Hepatic stellate cell (primary cell): ENCODE data around the gene PHF21A.
"Not testable (repeated sequence)": the region's sequence is repeated elsewhere in the genome, so short reads cannot be mapped to it uniquely, and the experiment has no call there.

ENCODE experiments used
- DNase-seq: peaks from one replicate; pipeline ENCODE4 v3.0.0; 2011; ENCODE audit warnings: low spot score

The PHF21A gene

DNA sequence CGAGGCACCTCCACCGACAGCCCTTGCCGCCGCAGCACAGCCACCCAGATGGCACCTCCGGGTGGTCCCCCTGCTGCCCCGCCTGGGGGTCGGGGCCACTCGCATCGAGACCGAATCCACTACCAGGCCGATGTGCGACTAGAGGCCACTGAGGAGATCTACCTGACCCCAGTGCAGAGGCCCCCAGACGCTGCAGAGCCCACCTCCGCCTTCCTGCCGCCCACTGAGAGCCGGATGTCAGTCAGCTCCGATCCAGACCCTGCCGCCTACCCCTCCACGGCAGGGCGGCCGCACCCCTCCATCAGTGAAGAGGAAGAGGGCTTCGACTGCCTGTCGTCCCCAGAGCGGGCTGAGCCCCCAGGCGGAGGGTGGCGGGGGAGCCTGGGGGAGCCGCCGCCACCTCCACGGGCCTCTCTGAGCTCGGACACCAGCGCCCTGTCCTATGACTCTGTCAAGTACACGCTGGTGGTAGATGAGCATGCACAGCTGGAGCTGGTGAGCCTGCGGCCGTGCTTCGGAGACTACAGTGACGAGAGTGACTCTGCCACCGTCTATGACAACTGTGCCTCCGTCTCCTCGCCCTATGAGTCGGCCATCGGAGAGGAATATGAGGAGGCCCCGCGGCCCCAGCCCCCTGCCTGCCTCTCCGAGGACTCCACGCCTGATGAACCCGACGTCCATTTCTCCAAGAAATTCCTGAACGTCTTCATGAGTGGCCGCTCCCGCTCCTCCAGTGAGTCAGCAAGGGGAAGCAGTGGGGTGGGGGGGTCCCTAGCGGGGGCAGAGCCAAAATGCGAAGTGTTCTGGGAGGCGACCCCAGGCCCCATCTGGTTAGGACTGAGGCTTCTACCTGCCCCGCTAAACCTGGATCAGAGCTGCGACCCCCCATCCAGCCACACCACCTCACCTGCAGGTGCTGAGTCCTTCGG is 218.5 kb downstream of the PHF21A start:
- DNase-seq: no peak

DNA sequence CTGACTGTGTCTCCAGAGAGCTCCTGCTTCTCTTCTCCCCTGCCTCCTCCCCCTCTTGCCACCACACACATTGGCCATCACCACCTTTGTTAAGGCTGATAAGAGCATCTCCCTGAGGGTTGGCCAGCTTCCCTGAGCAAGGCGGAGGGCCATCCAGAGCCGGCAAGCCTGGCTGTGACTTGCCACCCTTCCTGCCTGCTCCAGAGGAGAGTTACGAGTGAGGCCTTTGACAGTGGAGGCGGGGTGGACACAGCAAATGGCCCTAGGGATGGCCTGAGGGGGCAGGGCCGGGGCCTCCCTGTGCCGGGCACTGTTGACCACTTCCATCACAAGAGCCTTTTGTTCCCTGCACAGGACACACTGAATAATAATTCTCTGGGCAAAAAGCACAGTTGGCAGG is 219.6 kb downstream of the PHF21A start:
- DNase-seq: no peak

DNA sequence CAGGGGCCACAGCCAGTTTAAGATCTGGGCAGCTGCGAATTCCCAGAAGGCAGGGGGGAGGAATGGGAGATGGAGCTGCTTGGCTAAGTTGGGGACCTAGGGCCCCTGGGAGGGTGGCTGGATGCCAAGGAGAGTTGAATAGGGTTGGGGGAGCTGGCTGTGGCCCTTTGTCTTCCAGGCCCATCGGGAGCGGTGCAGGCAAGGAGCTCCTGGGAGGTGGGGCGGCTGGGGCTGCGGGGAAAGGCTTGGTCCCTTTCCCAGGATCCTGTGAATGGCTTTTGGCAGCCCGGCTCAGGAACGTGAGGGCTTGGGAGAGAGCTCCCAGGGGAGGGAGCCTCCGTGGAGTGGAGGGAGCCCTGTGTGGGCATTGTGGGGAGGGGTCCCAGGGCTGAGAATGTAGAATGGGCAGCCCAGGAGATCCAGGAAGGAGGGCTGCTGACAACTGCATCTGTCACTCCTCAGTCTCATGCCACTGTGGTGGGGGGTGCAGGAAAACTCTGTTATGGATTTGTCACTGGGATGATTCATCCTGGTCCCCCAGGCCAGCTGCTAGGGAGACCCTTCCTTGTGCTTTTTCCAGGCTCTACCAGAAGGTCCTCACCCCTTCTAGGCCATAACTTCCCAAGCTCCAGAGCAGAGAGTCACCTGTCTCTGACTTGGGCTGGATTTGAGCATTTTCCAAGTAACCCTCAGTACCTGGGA is 220.2 kb downstream of the PHF21A start:
- DNase-seq: no peak

DNA sequence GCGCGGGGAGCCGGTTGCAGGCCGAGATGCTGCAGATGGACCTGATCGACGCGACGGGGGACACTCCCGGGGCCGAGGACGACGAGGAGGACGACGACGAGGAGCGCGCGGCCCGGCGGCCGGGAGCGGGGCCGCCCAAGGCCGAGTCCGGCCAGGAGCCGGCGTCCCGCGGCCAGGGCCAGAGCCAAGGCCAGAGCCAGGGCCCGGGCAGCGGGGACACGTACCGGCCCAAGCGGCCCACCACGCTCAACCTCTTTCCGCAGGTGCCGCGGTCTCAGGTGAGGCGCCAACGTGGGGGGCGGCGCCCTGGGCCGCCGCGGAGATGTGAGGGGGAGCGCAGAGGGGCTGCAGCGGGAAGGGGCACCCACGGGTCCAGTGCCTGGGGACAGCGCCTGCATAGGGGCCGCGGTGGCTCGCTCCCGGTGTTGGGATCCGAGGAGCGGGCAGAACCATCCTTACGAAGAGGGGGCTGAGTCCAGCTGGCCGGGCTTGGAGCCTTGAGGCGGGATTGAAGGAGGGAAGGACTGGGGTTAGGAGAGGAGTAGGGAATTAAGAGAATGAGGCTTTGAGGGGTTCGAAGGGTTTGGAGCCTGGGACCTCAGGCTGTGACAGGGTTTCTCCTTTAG is 221.0 kb downstream of the PHF21A start:
- DNase-seq: not testable (repeated sequence)

DNA sequence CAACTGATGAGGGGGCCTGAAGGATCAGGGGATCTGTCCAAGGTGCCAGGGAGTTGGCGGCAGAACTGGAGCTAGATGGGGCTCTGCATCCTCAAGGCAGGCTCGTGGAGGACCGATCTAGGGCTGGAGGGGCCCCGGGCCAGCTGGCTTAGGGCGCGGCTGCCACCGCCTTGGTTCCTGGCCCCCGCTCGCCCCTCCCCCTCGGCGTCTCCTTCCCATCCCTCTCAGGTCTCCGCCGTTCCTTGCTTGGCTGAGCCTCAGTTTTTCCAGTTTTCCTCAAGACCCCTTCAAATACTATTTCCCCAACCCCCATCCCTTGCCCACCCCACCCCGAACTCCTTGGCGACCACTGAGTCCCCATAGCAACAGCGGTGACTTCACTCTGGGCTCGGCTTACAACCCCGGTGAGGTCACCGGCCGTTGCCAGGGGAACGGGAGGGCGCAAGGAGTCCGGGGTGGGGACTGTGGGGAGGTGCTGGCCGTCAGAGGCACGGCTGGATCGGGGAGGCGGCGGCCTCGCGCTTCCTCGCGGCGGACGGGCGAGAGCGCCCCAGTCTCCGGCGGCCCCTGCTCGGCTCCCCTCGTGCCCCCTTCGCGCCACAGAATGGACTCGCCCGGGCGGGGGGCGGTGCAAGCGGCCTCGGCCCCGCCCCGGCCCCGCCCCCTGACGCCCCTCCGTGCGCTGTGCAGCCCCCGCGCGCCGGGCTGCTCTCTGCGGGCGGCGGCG is 221.6 kb downstream of the PHF21A start:
- DNase-seq: peak; percentile 98

DNA sequence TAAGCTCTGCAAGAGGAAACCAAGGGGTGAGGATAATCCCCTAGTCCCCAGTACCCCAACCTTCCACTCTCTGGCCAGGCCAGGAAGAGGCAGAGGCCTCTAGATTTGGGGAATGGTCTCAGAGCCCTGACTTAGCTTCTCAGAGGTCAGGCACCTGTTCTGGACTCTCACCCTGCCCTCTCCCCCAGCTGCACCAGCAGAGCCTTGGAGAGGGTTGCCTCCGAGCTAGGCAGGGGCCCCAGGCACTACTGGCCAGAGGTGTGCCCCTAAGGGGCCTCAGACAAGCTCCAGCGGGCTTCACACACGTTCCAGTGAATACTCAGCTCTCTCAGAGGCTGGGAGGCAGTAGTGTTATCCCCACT is 222.2 kb downstream of the PHF21A start:
- no peak for DNase-seq

DNA sequence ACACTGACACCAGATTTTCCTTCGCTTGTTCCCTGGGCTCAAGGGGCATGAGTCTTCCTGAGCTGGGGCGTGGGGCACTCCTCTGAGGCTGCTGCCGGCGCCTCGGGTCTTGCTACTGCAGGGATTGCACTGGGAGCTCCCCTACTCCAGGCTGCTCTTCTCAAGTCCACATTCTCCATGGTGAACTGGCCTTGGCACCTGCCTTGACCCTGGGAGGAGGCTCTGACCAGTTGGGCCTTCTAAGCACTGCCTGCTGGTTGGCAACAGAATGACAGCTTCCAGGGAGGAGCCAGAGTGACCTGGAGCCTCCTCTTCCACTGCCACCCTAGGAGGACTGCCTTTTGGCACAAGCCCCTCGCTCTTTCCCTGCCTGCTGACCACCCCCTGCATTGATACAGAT is 223.7 kb downstream of the PHF21A start:
- DNase-seq: no peak

DNA sequence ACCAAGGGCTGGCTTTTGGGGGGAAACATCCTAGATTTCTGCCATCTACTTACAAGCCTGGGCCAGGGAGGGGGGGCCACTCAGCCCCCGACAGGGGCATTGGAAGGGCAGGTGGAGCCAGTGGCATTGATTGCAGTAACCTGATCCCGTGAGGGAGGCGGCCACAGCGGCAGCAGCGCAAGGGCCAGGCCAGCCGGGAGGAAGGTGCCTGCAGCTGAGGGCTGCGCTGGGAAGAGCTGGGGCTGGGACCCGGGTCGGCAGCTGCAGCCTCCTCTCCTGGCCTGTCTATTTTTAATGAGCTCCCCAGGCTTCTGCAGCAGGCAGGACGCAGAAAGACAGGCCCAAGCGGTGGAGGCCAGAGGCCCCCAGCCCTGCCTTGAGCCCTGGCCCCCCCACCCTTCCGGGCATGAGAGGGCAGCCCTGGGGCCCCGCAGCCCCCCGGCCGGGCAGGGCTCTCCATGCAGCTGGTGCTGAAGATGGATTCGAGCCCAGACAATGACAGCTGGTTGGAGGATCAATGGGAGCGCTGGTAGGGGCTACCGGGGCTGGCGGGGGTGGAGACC is 224.8 kb downstream of the PHF21A start:
- no peak for DNase-seq

DNA sequence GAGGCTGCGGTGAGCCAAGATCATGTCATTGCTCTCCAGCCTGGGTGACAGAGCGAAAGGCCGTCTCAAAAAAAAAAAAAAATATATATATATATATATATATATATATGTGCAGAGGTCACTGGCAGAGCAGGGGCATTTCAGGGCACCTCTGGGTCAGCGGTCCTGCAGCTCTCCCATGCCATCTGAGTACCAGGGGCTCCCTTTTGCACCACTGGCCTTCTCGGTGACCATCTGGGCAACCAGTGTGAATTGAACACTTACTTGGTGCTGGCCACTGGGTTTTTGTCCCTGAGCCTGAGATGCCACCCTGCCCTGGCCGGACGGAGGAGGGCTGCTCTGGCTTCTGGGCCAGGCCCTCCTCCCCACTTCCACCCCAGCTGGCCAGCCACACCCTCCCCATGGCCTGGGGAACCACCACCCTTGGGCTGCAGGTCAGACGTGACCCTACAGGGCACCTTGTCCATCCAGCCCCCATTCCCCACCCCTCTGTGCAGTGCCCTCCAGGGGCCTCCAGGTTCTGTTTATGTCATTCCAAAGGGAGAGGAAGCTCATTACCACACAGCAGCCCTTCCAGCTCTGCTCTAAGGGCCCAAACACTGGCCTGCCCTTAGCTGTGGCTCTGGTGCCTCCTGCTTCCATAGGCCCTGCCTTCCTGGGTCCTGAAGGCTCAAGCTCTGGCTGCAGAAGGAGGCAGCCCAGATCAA is 225.5 kb downstream of the PHF21A start:
- DNase-seq: no peak

DNA sequence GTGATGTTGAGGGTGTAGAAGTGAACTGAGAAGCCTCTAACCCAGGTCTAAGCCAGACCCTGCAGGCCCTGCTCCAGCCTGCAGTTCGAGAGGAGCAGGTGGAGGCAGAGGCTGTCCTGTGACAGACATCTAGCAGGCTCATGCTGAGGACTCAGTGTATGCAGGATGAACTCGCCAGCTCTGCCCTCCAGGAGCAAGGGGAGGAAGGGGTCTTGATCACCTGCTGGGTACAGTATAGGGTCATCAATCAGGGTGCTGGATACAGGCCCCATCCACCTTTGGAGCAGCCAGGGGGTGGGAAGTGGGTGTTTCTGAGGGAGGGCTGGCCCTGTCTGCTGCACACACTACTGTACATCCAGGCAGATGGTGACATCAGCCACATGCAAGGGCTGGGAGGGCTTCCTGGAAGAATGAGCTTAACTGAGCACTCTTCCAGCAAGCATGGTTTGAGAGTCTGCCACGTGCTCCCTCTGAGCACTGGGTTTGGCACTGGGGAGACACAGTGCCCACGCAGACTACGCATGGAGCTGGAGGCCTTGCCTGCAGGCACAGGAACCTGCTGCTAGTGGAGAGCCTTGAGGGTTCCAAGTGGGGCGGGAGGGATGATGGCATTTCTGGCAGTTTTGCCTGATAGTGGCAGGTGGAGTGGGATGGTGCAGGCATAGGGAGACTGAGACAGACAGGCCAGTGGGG is 226.6 kb downstream of the PHF21A start:
- no peak for DNase-seq

DNA sequence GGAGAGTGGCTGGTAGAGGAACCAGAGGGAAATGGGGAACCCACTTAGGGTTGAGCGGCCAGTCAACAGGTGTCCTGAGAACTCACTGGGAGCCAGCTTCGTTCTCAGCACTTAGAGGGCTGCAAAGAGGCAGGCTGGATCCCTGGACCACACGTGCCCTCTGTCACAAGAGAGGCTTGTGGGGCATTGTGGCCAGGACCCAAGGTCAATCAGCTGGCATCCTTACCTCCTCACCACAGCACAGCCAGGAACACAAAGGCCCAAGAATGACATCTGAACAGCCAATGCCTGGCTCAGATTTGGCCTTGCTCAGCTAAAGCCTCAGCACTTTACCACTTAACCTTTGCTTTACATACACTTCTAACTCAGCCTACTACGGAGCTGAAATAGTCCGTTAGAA is 228.4 kb downstream of the PHF21A start:
- DNase-seq: no peak

DNA sequence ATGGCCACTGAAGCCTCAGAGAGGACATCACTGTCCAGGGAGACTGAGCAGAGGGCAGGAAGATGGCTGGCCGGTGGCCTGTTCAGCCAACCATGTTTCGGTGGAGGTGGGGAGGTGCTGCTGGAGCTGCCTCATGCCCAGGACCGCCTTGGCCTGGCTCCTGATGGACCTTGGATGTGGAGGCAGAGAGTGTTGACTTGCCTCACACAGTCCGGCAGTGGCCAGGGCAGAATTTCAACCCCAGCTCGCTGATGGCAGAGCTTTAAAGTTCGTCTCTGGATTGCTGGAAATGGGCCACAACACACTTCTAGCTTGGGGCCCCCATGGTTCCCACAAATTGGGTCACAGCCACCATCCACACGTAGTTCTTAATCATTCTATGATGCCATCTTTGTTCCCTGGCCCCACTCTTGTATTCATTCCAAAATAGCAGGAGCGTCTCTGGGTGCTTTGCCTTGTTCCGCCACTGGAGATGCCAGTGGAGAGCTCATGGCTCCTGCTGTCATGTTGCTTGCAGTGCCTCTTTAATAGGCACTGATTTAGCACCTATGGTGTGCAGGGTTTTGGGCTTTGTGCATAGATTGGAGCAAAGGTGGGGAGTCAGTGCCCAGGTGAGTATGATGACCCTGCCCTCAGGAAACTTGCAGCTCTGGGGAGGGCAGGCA is 230.2 kb downstream of the PHF21A start:
- no peak for DNase-seq

DNA sequence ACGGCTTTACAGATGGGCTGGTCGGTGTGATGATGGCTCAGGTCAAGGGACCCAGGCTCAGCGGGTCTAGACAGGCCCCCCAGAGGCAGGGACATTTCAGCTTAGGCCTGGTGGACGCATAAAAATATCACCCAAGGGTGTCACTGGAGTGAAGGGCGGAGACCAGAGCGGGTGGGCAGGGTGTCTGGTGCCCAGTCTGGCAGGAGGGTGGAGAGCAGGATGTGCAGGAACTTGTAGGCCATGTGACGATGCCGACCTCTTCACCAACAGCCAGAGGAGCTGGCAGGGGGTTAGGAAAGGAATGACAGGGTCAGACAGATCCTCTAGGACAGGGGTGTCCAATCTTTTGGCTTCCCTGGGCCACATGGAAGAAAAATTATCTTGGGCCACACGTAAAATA is 231.3 kb downstream of the PHF21A start:
- DNase-seq: no peak

DNA sequence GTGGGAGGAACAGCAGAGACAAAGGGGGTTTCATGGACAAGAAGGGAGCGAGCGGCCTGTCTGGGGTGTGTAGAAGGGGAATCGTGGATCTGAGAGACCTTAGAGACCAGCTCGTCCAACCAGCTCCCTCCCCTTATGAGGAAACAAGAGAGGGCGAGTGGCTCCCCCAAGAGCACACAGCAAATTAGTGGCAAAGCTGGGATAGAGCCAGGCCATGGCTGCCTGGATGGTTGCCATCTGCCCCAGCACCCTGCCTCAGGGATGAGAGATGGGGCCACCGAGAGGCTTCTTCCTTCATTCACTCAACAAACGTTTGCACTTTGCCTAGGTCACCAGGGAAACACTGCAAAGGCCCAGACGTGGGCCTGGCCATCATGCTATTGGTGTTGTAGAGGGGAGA is 231.7 kb downstream of the PHF21A start:
- DNase-seq: no peak

DNA sequence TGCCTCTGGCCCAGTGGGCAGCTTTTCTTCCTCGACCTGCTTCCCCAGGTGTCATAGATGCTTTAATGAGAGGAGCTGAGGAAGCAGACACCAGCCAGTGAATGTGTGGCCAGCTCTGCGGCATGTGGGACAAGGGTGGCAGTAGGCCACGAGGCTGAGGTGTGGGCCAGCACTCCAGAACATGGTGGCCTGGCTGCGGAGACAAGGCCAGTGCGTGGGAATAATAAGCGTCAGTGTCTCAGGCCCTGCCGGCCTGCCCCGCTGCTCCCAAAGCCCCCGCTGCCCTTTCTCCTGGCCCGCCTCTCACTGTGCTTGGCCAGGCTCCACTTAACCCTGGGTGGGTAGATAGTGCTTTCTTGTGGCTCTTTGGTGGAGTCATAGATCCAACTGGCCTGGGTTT is 233.7 kb downstream of the PHF21A start:
- no peak for DNase-seq

DNA sequence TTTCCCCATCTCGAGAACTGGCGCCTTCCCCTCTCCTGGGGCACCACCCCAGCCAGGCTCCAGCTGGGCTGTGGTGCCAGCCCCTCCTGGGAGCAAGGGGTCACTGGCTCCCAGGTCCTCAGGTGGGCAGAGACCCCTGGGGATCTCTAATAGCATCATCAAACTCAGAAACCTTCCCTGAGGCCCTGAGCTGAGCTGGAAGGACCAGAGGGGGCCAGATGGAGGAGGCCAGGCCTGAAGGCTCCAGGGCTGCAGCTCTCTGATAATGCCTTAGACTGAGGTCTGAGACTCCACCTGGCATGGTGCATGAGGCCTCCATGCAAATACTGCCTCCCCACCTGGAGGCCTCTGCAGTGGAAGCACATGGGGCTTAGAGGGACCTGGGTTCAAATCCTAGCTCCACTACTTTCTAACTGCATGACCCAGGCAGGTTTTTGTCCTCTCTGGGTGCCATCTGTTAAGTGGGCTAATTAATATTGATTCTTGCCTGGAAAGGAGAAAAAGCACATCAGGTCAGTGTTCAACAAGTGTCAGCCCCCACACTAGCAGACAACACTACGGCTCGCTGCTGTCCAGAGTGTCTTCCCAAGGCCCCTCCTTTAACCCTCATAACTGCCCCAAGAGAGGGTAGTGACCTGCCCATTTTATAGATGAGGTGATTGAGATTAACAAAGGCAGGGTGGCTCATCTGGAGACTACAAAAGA is 234.3 kb downstream of the PHF21A start:
- DNase-seq: no peak

DNA sequence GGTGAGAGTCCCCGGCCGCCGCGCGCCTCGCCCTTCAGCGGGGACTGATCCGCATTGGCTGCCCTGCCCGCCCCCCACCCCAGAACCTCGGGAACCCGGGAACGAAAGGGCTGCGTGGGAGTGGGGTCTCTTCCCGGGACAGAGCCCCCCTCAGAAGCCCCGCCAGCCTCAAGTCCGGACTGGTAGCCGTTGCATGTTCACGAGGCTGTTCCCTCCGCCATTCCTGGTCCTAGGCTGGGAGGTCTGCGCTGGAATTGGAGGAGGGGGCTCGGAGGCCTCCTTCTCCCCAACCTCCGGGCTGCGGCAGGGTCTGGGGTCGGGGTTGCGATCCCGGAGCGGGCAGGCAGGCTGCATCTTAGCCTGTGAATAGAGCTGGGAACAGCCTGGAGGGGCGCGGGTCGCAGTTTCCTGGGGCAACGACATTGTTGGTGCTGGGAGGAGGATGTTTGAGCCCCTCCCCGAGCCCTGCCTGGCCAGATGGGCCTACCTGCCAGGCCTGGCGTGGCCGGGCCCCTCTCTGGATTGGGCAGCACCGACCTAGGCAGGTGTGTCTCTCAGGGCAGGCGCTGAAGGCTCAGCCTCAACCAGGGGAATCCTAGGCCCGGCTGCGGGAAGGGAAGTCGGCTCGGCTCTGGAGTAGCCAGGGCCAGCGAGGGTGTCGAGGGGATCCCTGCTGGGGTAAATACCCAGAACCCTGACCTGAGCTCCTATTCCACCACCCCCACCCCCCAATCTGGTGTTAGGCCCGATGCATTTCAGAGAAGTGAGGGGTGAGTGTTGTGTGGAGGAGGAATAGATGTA is 235.1 kb downstream of the PHF21A start:
- DNase-seq: no peak

DNA sequence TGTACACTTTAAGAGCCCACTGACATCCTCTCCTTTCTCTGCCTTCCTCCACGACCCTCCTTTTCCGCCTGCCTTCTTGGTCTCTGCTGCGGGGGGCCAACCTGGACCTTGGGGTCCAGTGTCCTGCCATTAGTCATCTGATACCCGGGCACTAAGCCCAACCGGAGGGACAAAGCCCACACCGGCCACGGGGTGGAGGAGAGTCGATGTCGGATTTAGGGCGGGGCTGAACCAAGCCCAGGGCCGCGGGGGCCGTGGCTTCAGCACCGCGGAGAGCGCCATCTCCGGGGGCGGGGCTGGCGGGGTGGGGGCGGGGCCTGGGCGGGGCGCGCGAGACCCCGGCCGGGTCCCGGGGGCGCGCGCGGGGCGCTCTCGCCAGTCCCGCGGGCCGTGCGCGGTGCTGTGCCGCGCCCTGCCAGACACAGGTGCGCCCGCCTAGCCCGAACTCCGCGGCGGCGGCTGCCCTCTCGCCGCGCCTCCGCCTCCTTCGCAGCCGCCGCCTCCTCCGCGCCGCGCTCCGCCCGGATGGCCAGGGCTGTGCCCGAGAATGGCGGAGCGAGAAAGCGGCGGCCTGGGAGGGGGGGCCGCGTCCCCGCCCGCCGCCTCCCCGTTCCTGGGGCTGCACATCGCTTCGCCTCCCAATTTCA is 235.9 kb downstream of the PHF21A start, which contains the start of gene MAPK8IP1:
TSS of gene MAPK8IP1 (plus strand) at position 378 of the 647 bp plus-strand sequence. CDS start at position 548, 170 bp downstream.
- peak; percentile 67 for DNase-seq
